ACHN (cell line): ENCODE data around the gene MAD1L1.

Experiments
- DNase-seq: peaks from one replicate; pipeline ENCODE4 v3.0.0-alpha.2; 2015
- in situ Hi-C: cut with HindIII; loops from 2 replicates; pipeline ENCODE4 v1.10.0; 2017; ENCODE audit warnings: low sequenced_read_pairs, low pct_ligation_motif_present, low pct_unique_long_range_greater_than_20kb

MAD1L1 gene

DNA sequence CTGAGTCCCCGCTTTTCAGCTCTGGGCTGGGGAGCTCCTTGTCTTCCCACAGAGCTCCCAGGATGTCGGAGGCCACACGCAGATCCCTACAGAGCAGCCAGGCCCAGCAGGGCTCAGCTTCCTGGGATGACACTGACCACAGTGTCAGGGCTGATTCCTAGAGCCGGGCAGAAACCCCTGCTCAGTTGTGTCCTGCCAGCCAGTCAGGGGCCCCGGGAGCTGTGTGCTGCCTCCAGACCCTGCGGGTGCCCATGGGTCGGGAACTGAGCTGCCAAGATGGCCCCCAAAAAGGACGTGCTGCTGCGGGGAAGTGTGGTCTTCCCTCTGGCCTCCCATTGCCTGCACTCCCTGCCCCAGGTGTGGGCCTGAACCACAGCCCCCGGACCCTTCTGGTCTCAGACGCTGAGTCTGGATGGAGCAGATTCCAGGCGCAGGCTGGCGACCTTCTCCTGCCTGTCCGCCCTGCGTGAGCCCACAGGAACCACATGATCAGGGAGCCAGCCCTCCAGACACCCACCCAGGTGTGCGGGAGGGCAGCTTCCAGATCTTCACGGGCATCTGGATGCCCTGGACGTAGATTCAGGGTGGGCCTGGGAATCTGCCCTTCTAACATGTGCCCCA is 217.4 kb downstream of the MAD1L1 start:
- in situ Hi-C loops: no loop called here
- DNase-seq: no peak

DNA sequence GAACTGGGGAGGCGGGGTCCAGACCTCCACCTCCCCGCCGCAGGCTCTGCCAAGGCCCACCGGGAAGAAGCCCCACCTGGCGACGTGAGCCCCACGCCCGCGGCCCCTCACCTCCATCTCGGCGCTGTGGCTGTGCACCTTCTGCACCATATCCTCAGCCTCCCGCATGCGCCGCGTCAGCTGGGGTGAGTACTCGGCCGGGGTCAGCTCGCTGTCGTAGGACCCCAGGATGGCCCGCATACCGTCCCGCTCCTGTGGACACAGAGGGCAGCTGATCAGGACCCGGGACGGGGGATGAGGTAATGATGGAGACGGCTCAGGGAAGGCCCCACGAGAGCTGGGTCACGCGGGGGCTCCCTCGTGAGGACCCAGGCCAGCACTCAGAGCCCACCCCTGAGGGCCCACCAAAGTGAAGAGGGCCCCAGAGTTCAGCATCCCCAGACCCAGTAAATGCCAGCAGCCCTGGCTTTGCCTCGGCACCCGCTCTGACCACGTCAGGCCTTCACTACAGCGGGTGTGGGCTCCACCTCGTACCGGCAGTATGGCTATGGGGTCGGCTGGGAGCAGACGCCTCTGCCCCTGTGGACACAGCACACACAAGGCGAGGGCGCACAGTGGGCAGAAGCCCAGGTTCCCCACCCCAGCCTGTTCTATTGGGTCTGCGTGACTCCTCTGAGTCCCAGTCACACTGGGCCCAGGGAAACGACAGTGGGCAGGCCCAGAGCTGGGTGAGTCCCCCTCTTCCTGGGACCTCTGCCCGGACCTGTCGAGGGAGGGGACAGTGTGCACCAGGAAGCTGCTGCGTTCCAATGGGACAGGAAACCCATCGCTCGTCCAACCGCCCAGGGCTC is 218.1 kb downstream of the MAD1L1 start:
- in situ Hi-C loops: no loop called here
- DNase-seq: no peak

DNA sequence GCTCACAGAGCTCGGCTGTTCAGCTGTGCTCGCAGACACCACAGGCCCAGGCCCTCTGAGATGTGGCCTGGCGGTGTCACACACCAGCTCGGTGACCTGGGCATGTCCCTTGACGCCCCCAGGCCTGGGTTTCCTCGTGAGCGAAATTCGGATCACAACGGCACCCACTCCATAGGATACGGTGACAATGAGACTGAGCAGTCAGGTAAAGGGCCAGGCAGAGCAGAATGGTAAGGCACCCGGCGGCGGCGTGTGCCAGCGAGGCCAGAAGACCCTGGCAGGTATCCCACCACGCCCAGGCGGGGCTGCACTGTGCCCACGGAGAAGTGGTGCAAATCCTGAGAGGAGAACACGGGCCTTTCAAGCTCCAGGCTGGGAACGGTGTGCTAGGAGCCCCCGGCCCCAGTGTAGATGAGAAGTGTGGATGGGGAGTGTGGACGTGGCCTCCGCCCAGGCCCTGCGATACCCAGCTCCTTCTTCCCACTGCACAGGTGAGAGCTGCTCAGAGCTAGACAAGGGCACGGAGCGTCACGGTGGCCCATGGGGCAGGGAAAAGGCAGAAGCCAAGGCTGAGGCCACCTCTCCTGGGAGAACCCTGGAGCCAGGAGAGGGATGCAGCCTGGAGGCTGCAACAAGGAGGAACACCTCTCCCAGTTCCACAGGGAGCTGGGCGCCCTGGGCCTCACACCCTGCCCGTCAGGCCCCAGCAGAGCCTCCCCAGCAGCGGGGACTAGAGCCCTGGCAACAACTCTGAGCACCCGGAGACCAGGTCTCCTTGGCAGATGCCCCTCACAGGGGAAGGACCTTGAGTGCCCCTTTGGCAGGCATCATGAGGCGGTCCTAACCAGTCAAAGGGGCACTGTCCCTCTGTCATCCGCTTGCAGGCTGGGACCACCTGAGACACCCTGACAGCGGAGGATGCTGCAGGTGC is 219.1 kb downstream of the MAD1L1 start:
- in situ Hi-C loops: no loop called here
- DNase-seq: no peak

DNA sequence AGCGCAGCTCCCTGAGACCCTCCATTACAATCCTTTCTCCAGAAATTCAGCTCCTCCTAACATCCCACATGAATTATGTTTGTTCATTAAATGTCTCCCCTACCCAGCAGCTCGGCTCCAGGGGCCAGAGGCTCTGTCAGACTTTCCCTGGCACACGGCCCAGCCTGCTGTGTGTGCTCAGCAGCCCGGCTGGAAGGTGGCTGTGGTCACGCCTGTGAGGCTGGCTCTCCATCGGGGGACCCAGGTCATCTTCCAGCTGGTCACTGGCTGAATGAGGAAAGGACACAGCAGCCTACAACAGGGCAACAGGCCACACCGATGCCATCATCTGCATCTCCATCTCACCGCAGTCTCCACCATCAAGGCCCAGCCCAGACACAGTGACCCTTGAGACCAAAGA is 219.8 kb downstream of the MAD1L1 start:
- in situ Hi-C loops: no loop called here
- DNase-seq: no peak

DNA sequence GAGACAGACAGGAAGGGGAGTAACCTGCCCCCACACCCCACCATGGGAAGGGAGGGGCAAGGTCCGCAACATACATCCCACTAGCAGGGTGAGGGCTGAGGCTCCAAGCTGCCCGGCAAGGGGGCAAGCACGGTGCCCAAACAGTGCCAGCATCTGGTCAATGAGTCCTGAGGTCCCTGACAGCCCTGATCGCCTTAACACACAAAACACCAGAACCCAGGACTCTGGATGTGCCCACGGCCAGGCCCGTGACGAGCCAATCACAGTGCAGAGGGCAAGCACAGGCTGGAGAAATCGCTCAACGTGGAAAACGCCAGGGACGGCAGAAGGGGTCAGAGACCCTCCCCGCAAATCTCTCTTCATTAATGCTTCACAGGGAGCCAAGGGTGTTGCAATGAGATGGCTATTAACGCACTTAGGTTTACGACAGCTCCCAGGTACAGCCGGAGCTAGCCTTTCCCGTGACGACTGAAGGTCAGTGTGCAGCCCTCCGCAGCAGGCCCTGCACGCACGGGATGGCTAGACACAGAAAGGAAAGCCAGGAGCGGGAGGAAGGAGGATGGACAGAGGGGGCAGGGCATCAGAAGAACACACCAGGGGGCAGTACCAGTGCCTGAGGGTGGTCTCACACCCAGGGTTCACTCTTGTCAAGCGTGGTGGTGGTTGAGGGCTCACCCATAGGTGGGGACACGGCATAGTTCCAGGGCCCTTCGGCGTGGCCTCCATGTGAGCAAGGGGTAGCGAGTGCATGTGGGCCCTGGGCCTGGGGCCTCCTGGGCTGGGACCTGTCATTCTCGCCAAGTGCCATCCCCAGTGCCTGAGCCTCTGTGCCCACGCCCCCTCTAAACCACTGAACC is 220.5 kb downstream of the MAD1L1 start:
- no peak for DNase-seq
- in situ Hi-C loops: no loop called here

DNA sequence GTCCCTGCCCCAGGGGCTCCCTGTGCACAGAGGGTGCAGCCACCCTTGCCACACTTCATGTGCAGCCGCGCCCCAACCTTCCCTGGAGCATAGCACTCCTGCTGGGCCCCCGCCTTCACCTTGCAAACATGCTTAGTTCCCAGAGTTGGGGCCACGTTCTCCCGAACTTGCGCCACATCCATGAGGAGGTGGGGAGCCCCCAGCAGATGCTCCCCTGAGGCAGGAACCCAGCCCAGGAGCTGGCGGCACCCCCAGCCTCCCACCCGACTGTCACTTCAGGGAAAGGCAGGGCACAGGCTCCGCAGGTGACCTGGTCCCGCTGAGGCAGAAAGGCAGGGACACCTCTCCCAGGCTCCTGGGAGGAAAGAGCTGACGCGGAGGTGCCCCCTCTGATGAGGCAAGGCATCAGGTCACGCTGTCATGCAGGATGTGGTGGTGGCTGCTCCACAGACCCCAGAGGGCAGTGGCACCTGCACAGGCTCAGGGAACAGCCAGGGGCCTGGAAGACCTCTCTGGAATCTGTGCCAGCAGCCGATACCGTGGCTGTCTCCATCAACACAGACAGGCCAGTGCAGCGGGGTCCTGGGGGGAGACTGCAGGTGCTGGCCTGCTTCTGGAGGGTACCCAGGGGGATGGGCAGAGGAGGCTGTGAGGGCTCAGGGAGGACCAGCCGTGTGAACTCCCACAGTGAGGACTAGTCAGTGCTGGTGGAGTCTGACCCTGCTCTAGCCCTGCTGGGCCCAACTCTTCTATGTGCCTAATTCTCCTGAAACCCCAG is 221.3 kb downstream of the MAD1L1 start:
- DNase-seq: no peak

DNA sequence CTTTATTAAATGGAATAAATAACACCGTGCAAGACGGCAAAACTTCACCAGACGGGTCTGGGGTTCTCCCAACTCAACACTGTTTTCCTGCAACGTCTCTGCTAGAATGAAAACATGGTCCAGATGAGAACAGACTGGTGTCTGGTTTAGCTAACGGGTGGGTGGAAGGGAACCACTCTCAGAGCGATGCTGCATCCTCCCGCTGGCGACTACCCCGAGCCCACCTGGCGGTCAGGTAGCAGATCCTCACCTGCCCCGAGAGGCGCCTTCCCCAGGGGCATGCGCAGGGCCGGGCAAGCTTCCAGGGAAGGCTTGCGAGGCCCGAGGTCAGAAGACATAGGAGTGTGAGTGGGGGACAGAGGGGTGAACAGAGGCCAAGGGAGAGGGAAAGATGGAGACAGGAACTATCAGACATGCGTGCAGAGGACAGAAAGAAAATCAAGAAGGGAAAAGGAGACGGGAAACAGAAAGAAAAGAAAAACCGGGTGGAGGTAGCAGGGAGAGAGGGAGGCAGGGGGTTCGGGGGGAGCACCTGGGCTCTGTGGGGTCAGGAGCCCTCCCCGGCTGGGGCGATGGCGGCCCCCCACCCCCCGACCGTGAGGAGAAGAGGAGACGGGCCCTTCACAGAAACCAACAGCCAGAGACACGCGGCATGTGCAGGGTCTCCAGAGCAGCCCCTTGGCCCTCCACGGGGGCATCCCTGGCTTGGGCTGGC is 222.0 kb downstream of the MAD1L1 start:
- in situ Hi-C loops: no loop called here
- no peak for DNase-seq

More for the DNA sequence above, 221.3 kb downstream of the MAD1L1 start:
- in situ Hi-C loops: no loop called here

DNA sequence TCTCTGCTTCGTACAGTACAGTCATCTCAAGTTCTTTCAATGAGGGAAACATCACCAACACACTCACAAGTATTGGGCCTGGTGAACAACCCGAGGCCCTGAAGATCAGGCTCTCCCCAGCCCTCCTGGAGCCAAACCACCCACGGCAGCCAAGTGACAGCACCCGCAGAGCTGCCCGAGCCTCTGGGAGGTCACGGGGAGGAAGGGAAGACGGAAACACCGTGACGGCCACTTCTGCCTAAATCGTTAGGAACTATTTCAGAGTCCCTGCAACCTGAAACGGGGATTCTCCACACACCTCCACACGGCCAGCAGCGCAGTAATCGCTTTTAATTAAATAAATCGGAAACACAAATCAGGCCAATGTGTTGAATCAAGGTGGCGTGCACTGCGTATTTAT is 222.6 kb downstream of the MAD1L1 start:
- no peak for DNase-seq
- in situ Hi-C loops: no loop called here

DNA sequence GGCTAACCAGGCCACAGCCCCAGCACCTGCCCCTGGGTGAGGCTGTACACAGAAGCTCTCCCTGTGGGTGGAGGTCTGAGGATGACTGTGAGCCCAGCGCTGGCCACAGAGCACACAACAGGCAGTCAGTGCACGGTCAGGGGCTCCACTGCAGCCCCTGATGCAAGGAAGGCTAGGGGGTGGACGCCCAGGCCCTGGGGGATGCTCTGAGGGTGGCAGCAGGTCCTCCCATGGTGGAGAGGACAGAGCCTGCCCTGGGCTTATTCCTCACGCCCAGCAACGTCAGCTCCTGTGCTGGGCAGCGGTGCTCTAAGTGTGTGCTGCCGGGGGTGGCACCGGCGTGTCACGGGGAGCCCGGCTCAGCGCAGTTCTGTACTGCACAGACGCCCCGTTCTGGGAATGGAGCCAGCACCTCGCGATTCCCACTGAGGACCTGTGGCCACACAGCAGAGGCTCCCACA is 223.2 kb downstream of the MAD1L1 start:
- no peak for DNase-seq
- in situ Hi-C loops: no loop called here

DNA sequence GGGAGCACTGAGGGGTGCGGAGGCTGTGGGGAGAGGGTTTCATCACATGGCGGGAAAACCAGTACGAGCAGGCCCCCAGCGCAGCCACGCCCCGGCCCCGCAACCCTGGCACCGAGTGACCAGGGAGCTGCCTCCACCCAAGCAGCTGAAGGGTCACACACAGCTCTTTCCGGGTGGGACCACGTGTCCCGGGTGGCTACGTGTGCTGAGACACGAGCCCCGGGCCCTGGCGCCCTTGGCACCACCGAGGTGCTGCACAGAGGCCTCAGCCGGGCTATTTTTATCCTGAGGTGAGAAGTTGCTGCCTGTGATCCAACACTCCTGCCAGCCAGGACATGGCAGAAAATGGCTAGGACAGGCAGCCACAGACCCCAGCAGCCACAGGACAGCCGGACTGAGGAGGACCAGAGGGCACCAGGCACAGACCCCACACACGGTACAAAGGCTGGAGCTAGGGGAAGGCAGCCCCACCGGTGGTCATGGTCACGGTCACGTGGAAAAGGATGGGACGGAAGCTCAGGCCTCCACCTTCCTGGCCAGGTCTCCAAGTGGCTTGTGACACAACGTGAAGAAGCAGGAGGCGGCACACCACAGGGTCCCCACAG is 223.7 kb downstream of the MAD1L1 start:
- no peak for DNase-seq
- in situ Hi-C loops: no loop called here

DNA sequence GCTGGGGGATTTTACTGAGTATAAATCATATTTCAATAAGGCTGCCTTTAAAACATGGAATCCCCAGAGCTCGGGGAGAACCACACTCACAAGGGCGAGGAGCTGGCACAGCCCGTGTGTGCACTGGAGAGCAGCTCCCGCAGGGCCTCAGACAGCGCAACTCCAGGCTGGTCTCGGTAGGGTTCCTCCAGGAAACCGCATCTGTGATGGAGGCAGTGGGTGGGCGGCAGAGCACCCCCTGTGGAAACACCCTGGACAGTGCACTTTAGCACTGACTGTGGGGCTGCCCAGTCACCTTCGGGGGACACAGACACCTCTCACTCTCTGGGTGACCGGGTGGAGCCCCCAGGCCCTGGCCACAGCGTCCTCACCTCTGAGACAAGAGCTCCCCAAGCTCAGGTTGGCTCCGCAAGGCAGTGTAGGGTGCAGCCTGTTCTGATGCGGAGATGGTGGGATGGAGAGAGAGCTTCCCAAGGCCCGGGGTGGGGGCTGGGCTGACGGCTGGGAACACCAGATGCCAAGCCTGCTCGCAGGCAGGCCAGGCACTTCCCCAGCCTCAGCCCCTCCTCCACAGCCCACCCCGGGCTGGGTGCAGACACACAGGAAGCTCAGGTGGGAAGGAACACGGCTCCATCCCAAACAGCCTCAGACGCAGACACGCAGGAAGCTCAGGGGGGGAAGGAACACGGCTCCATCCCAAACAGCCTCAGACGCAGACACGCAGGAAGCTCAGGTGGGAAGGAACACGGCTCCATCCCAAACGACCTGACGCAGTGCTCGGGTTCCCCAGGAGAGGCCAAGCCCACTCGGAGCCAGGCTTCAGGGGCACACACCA is 224.4 kb downstream of the MAD1L1 start:
- in situ Hi-C loops: no loop called here
- no peak for DNase-seq

DNA sequence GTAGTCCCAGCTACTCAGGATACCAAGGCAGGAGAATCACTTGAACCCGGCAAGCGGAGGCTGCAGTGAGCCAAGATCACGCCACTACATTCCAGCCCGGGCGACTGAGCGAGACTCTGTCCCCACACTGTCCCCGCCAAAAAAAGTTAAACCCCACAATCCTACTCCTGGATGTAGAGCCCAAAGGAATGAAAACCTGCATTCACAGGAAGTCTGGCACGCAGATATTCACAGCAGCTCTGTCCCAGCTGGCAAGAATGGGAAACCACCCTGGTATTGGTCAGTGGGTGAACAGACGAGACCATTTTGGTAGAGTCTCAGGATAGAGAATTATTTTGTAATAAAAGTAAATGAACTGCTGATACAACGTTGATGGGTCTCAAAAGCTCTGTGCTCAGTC is 225.2 kb downstream of the MAD1L1 start:
- in situ Hi-C loops: no loop called here
- DNase-seq: no peak

DNA sequence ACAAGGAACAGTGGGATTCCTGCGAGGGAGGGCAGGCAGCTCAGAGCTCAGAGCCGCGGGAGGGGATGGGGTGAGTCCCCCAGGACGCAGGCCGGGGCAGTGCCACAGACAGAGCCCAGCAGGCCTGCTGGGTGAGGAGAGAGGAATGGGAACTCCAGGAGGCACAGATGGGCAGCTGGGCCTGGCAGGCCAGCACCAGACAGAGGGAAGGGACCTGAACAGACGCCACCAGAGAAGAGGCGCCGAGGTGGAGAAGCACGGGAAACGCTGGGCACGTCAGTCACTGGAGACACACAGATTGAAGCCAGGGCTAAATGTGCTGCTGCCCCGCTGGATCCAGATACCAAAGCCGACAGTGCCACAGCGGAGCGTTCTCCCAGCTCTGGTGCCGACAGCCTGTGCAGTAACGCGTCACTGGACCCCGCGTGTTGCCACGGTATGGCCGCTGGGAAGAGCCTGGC is 225.8 kb downstream of the MAD1L1 start:
- no peak for DNase-seq
- in situ Hi-C loops: no loop called here

DNA sequence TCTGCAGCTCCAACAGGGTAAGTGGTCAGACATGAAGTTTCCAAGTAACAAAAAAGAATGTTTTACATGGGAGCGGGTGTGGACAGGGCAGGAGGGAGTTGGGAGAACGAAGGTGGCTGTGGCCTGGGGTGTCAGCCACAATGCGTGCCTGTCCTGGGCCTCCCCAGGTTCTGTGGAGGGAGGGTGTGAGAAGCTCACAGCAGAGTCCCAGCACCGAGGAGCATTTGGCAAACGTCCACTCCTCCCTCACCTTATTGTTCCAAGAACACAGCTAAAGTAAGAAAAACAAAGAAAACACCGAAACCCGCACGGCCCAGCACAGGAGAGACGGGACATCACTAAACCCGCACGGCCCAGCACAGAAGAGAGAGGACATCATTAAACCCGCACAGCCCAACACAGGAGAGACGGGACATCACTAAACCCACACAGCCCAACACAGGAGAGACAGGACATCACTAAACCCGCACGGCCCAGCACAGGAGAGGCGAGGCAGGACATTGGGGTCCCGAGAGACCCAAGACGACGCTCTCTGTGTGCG is 226.4 kb downstream of the MAD1L1 start:
- in situ Hi-C loops: no loop called here
- DNase-seq: no peak

DNA sequence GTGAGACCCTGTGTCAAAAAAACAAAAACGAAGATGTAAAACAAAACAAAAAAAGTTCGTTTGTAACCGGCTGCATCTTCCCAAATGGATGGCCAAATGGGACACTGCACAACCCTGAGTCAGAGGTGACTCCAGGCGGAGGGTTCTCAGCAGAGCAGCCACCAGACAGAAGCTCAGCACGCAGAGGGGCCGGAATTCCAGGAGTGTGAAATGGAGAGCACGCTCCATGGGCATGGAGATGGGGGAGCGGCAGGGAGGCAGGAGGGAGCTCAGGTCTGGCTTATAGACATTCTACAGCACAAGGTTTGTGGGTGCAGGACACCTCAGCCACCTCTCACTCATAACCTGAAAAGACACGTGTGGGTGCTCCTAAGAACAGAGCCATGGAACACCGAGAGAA is 227.0 kb downstream of the MAD1L1 start:
- in situ Hi-C loops: no loop called here
- no peak for DNase-seq
